Measurements from ENCODE around the gene MRPS5.
"Not testable (repeated sequence)": the region's sequence is repeated elsewhere in the genome, so short reads cannot be mapped to it uniquely, and the experiment has no call there.

The MRPS5 gene

GRCh38 chr2:95047629-95048510 is 73.7 kb downstream of the MRPS5 start:
- no peak for DNase-seq (ENCODE audit: low read depth, low spot score)

DNA sequence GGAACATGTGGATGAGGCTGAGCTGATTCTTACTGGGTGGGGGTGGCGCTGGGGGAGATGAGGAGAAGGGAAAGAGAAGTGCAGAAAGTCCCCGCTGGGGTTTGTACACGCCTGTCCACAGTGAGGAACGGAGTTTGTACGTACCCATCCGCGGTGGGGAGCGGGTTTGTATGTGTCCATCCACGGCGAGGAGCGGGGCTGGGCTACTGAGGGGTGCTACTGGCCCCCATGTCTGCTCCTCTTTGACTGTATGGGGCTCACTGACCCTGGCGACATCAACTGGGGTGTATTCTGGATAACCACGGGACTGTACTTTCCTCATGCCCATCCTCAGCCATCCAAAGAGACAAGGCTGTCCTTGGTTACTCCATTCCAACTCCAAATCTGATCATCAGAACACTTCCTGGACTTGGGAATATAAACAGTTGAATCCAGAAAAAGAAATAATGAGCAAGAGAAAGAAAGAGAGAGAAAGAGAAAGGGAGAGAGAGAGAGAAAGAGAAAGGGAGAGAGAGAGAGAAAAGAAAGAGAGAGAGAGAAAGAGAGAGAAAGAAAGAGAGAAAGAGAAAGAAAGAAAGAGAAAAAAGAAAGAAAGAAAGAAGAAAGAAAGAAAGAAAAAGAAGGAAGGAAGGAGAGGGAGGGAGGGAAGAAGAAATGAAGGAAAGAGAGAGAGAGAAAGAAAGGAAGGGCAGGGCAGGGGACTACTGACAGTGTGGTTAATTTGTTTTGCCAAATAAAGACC is 75.1 kb downstream of the MRPS5 start:
- no peak for DNase-seq (ENCODE audit: low read depth, low spot score)

GRCh38 chr2:95044601-95045000 is 77.0 kb downstream of the MRPS5 start:
- no peak for DNase-seq (ENCODE audit: low read depth, low spot score)

DNA sequence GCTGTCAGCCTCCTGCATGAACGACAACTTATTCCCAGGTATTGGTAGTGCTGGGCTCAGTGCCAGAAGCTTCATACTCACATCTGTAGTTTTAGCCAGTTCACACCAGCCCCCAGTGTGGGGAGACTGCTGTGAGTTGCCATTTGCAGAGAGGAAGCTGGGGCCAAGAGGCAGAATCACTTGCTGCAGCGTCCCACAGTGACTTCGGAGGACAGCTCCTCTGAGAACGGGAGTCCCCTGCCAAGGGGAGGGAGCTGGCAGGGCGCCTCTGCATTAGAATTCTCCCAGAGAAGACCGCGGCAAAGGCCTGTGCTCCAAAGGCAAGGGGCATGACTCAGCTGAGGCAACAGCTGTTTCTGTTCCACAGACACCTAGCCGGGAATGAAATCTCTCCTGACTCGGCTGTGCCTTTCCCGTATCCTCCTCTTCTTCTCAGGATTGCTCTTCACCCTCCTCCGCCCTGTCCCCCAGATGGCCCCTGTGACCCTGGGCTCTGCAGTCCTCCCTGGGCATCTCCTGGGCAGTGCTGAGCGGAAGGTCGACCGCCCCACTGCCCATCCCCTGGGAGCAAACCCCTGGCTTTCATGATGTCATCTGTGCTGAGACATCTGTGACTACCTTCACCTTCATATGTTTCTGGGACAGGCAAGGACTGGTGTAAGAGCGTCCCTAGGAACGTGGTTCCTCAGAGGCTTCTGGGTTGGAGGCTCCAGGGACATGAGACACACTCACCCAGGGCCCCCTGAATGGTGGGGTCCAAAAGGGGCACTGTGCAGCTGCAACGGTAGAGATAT is 78.1 kb downstream of the MRPS5 start:
- DNase-seq (ENCODE audit: low read depth, low spot score) = no peak

- DNase-seq (ENCODE audit: low read depth, low spot score) = no peak
Observed at GRCh38 chr2:95042472-95043271, 78.9 kb downstream of the MRPS5 start.

GRCh38 chr2:95041824-95042442 is 79.7 kb downstream of the MRPS5 start:
- no peak for DNase-seq (ENCODE audit: low read depth, low spot score)

DNA sequence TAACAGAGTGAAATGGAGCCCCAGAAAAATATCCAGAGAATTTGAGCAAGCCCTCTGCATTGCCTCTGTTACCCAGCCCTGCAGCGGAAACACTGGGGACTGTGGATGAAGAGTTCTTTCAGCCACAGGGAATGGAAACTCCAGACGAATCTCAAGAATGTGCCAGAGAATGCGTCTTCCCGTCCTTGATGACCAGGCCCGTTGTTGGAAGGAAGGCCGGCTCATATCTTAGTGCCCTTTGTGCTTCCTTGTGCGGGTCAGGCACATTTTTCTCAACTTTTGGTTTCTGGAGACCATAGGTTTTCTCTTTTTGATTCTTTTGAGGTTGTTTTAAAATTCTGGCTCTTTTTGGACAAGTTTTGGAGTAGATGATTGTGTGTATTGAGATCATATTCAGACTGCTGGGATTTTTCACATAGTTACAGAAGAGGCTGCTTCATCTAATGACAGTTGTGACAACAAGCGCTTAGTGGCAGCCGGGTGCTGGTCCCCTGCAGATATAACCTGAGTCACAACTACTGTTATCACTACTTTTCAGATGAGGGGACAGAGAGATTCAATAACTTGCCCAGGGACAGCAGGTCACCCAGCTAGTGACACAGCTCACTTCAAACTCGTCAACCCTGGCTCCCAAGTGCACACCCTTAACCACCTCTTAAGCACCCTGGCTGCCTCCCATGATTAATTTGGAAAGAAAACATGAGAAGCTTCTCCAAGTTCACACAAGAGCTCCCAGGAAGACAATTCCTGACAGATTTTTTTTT is 80.4 kb downstream of the MRPS5 start:
- no peak for DNase-seq (ENCODE audit: low read depth, low spot score)

DNA sequence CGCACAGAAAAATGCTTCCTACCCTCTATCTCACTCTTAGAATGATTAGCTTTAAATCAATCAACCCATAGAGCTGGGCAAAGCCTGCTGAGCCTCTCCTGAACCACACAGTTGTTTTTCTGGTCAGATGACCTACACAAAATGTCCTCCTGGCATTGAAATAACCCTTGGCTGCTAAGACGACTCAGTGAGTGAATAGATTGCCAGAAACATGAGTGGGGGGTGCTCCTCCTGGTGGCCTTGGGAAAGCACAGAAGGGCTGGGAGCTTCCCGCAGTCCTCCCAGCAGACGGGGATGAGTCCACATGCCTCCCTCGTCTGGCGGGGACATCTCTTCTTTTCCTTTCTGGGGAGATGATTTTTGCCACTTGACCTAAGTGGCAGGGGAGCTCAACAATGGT is 81.2 kb downstream of the MRPS5 start:
- DNase-seq (ENCODE audit: low read depth, low spot score) = no peak

DNA sequence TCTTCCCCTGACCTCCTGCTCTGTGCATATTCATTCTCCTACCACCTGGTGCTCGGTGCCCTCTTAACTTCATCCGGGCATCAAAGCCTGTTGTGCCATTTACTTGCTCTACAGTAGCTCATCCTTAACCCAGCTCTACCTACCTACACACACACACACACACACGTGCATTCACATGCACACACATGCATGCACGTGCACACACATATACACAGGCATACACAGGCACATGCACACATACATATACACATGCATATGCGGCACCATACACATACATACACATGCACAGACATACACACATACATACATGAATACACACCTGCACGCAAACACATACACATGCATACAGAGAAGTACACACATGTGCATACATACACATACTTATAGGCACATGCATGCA is 81.6 kb downstream of the MRPS5 start:
- DNase-seq (ENCODE audit: low read depth, low spot score) = no peak

DNA sequence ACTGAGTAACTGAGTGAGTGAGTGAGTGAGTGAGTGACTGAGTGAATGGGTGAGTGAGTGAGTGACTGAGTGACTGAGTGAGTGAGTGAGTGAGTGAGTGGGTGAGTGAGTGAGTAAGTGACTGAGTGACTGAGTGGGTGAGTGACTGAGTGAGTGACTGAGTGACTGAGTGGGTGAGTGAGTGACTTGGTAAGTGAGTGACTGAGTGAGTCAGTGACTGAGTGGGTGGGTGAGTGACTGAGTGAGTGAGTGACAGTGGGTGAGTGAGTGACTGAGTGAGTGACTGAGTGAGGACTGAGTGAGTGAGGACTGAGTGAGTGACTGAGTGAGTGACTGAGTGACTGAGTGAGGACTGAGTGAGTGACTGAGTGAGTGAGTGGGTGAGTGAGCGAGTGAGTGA is 82.2 kb downstream of the MRPS5 start:
- DNase-seq (ENCODE audit: low read depth, low spot score) = no peak

- DNase-seq (ENCODE audit: low read depth, low spot score) = no peak
Observed at GRCh38 chr2:95038635-95039298, 82.8 kb downstream of the MRPS5 start.

DNA sequence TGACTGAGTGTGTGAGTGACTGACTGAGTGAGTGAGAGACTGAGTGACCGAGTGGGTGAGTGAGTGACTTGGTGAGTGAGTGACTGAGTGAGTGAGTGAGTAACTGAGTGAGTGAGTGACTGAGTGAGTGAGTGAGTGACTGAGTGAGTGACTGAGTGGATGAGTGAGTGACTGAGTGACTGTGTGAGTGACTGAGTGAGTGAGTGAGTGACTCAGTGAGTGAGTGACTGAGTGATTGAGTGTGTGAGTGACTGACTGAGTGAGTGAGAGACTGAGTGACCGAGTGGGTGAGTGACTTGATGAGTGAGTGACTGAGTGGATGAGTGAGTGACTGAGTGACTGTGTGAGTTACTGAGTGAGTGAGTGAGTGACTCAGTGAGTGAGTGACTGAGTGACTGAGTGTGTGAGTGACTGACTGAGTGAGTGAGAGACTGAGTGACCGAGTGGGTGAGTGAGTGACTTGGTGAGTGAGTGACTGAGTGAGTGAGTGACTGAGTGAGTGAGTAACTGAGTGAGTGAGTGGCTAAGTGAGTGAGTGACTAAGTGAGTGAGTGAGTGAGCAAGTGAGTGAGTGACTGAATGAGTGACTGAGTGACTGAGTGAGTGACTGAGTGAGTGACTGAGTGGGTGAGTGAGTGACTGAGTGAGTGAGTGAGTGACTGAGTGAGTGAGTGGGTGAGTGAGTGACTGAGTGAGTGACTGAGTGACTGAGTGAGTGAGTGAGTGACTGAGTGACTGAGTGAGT is 83.6 kb downstream of the MRPS5 start:
- DNase-seq (ENCODE audit: low read depth, low spot score) = not testable (repeated sequence)

DNA sequence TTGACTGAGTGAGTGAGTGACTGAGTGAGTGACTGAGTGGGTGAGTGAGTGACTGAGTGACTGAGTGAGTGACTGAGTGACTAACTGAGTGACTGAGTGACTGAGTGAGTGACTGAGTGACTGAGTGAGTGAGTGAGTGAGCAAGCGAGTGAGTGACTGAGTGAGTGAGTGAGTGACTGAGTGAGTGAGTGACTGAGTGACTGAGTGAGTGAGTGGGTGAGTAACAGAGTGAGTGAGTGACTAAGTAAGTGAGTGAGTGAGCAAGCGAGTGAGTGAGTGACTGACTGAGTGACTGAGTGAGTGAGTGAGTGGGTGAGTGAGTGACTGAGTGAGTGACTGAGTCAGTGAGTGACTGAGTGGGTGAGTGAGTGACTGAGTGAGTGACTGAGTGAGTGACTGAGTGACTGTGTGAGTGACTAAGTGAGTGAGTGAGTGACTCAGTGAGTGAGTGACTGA is 84.2 kb downstream of the MRPS5 start:
- DNase-seq (ENCODE audit: low read depth, low spot score) = no peak

- no peak for DNase-seq (ENCODE audit: low read depth, low spot score)
Observed at GRCh38 chr2:95036596-95037383, 84.8 kb downstream of the MRPS5 start.

Data from activated CD4-positive, CD25-positive, alpha-beta regulatory T cell treated with anti-CD3 and anti-CD28 coated beads, Interleukin-2, amount 50 U/mL, for 16 hours (primary cell).